HG03135 (cell line): Measurements from ENCODE around the gene LTF.
"Not testable (repeated sequence)": the region's sequence is repeated elsewhere in the genome, so short reads cannot be mapped to it uniquely, and the experiment has no call there.

Source experiments
- ATAC-seq: cut with Tn5 transposase; IDR thresholded peaks from one replicate; pipeline ENCODE4 v1.9.1; 2021; ENCODE audit warnings: mild to moderate bottlenecking, moderate library complexity; ENCODE audit not compliant: unreplicated experiment

The LTF gene

DNA sequence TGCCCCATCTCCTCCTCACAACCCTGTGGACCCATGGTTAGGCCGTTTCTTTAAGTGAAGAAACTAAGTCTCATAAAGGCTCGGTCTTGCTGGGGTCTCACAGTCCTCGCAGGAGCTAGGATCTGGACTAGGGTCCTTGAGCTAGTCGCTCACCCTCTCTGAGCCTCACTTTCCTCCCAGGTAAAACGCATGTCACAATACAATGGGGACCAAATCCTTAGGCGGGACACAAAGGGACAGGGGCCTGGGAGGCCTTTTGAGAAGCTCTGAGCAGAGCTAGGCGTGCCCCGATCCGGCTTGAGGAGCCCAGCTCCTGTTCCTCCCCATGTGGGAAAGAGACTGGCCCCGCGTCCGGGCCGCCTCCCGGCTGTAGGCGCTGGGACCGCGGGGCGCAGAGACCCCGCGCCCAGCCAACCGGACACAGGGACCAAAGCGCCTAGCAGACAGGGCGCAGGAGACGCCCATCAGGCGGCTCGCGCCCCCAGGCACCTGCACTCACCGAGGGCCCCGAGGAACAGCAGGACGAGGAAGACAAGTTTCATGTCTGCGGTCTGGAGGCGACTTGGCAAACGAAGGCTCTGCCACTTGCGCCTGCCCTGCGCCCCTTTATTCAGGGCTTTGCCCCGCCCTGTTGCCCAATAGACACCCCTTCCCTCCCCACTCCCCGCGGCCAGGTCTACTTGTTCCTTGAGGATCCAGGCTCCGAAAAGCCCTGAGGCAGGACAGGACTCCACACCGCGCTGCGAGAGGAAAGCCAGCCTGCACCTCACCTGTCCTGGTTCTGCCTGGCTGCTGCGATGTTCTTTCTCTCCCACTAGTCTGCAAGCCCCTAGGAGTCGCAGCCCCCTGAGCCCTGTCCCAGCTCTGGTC, at the start of gene LTF:
Gene LTF (minus strand): TSS at position 580 of the 870 bp plus-strand sequence. CDS start 38 bp downstream, at position 542.
- ATAC-seq: no peak

DNA sequence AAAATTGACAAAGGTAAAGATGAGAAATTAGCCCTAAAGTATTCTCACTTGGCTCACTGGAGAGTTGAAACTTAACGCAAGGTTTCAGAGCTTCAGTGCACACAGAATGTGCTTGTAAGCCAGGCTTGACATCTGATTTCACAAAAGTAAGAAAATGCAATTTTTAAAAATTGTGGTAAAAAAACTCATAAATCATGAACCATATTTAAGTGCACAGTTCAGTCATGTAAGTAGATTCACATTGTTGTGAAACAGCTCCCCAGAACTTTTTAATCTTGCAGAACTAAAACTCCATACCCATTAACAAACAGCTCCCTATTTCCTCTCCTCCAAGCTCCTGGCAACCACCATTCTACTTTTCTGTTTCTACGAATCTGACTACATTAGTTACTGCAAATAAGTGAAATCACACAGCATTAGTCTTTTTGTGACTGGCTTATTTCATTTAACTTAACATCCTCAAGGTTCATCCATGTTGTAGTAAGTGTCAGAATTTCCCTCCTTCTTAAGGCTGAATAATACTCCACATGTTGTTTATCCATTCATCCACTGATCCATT, 47.6 kb upstream of the LTF start:
- ATAC-seq: no peak

DNA sequence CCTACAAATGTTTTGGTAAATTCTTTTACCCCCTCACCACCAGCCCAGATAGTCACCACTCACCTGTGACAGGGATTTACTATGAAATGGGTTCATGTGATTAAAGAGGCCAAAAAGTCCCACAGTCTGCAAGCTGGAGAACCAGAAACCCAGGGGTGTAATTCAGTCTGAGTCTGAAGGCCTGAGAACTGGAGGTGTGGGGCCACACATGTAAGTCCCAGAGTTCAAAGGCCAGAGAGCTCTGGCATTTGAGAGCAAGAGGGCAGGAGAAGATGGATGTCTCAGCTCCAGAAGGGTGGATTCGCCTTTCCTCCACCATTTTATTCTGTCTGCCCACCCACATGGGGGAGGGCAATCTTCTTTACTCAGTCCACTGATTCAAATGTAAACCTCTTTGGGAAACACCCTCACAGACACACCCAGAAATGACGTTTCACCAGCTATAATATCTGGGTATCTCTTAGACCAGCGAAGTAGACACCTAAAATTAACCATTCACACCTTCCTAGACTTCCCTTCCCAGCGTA, 45.0 kb upstream of the LTF start:
- ATAC-seq: no peak

DNA sequence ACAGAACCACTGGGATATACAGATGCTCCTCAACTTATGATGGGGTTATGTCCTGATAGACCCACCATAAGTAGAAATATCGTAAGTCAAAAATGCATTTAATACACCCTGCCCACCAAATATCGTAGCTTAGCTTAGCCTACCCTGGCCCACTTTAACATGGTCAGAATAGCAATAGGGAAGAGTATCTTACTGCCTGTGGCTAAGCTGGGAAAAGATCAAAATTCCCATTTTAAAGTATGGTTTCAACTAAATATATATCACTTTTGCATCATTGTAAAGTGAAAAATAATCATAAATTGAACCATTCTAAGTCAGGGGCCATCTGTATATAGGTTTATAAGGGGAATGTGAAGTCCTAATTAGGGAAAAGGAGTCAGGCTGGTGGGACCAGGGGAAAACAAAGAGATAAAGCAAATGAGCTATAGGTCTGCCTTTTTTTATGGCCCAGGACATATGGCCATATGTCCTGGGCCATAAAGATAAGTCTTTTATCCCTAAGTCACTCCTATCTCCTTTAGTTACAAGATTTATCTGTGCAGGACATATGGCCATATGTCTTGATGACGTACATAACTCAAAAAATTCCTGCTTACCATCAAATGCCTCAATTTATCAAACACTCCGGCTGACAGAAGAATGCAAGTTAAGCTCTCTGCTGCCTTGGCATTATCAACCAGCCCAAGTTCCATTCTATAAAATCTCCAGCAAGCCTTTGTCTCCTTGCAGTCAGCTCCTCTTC, 44.3 kb upstream of the LTF start:
- ATAC-seq: no peak

DNA sequence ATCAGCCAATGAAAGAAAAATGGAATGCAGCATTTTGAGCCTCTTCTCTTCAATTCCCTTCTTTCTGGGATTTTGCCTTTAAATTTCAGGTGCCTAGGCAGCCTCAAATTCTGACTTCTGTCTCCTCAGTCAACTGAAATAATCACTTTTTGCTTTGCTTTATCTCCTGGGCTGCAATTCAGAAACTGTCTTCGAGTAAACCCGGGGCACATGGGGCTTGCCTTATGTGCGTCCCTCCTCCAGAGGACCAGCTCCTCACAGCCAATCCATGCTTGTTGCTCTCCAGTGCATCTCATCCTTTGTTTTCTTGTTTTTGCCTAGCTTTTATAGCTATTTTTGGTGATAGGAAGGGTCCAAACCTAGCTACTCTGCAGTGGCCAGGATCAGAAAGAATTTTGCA, 41.8 kb upstream of the LTF start:
- no peak for ATAC-seq

DNA sequence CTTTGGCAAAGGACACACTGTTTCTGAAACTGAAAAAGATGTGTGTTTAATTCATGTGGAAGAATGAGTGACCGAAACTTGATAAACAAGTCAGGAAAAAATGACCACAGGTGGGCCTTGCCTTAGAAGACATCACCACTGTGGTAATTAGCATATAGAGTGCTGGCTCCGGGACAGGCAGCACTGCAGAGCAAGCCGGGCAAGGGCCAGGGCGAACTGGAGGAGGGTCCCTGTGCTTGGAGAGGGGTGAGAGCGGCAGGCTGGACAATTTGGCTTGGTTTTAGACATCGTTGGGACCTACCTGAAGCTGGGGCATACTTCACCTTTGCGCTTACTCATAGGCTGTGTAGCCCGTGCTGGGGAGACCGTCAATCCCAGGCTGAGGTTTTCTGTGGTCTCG, 41.2 kb upstream of the LTF start:
- ATAC-seq: no peak

DNA sequence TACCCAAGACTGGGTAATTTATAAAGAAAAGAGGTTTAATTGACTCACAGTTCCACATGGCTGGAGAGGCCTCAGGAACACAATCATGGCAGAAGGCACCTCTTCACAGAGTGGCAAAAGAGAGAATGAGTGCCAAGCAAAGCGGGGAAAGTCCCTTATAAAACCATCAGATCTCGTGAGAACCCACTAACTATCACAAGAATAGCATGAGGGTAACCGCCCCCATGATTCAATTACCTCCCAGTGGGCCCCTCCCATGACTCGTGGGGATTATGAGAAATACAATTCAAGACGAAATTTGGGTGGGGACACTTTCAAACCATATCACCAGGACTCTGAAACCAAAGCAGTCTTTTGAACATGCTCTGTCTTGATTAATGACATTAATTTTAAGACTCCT, 40.1 kb upstream of the LTF start:
- no peak for ATAC-seq

DNA sequence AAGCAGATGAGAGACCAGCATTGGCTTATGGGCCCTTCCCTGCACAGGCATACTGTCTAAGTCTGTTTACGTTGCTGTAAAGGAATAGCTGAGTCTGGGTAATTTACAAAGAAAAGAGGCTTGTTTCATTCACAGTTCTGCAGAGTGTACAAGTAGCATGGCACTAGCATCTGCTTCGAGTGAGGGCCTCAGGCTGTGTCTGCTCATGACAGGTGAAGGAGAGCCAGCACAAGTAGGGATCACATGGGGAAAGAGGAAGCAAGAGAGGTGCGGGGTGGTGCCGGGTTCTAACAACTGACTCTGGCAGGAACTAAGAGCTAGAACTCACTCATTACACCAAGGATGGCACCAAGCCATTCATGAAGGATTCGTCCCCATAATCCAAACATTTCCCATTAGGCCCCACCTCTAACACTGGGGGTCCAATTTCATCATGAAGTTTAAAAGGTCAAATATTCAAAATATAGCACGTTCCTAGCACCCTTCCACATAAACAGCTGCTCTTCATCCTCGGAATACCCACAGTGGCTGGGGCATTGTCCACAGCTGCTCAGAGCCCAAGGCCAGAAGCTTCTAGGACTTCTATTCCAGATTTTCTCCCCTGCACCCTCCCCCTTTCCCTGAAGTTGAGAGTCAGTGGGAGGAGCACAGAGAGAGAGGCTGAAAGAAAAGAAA, 38.6 kb upstream of the LTF start:
- no peak for ATAC-seq

DNA sequence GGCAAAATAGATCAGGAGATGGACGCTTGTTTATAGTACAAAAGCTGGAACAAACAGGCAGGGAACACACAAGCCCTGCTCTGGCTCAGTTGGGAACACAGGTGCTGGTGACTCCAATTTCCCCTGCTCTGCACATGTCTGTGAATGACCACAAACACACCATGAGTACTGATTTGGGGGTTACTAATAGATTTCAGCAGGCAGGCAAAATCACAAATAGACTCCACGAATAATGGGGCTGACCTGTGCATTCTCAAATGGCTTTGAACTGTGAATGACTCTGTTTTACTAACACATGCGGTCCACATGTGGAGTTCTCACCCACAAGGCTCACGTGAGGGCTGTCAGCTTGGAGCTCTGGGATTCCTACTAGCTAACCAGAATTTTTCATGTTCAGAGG, 37.0 kb upstream of the LTF start:
- no peak for ATAC-seq

DNA sequence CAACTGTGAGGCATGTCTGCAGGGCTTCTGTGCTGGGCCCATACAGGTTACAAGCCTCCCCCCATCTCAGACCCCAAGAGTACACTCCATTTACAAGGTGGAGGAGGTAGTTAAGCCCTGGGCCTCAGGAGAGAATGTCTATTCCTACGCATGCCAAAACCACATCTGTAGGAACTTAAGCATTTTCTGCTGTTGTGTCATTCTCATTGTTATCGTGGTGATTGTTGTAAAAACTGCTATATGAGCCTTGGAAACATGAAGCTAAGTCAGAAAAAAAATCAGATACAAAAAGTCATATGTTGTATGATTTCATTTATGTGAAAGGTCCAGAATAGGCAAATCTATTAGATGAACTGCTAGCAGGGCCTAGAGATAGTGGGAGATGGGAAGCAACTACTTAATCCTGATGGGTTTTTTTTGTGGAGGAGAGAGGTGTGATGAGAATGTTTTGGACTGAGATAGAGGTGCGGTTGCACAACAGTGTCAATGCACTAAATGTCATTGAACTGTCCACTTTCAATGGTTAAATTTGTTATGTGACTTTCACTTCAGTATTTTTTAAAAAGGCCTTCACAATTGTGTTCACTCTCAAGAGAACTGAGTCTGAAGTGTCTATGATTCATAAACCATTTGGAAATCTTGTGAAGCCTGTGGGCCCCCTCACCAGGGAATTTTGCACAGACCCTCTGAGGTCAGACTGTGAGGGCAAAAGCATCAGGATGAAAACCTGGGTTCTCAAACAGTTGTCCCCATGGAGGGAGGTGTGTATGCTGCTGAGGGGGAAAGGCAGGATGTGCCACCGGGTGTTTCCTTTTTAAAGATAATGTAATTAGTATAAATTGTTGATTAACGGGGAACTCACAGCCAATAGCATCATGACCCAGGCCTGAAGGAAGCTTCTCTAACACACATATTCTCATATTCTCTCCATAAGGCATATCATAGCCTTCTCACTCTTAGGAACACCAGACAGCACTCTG, 36.2 kb upstream of the LTF start:
- ATAC-seq: no peak

DNA sequence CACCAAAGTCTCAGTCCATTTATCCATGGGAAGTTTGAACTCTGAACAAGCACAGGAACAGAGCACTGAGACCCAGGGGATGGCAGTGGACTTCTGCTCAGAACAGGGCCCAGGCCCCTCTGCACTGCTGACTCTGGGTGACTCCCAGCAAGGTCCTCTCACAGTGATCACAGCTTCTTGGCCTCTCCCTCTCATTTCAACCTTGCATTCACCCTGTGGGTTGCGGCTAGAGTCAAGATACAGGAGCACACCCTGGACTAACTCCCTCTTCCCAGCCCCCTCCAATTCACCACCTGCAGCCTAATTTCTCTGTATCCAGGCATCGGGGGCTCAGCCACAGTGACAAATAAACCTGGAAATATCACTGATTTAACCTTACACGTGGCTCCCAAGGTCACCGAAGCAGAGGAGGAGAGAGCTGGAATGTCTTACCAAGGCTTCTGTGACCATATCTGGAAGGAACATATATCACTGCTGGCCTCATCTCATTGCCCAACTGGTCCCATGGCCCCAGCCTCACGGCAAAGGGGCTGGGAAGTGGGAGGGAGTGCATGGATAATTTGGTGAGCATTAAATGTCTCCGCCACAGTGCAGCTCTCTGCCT, 34.3 kb upstream of the LTF start:
- no peak for ATAC-seq

DNA sequence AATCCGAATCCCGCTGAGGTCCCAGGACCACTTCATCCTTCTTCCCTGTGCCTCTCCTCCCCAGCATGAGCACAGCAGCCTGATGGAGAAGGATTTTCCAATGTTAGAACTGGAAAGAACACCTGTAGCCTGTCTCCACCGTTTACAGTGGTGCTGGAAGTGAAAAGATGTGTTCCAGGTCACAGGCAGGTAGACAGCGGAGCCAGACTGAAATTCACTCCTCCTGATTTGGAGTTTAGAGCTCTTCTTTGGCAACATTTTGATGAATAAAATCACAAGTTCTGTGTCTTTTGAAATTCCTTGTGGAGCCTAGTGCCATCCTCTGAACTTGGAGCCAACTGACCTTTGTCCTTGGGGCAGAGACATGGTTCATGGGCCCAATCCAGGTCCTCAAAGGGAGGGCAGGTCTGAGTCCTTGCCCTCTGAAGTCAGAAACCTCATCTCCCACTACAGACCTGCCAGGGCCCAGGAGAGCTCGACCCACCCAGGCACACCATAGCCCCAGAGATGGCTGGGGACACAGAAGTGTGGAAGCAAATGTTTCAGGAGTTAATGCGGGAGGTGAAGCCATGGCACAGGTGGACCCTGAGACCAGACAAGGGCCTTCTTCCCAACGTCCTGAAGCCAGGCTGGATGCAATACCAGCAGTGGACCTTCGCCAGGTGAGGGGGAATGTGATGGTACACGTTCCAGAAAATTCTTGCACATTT, 33.0 kb upstream of the LTF start, which contains the start of gene RTP3:
Gene RTP3 (plus strand): TSS at position 421 of the 710 bp plus-strand sequence. CDS start 87 bp downstream, at position 508.
- no peak for ATAC-seq

DNA sequence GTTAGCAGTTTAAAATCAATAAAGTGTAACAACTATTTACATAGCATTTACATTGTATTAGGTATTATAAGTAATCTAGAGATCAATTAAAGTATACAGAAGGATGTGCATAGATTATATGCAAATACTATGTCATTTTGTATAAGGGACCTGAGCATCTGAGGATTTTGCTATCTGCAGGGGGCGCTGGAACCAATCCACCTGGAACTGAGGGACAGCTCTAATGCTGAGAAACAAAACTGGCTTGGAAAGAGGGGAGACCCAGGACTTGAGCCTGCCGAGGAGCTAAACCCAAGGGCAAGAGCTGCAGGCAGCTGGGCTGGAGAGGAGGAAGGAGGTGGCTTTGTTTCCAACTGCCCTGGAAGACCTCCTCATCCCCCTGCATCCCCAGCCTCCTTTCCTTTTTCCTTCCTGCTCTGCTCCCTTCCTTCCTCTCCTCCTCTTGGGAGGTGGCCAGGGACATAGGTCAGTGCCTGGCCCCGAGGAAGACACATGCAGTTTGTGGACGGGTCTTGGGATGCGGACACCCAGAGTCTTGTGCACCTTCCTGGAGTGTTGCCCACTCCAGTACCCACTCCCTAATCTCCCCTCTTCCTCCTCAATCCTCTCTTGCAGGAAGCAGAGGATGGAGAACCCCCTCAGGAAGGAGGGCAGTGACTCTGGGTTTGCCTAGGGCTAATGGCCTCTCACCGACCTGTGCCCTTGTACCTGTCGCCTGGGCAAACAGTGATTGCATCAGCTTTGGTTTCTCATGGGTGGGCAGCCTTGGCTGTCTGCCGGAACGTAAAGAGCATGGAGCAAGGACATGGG, 32.2 kb upstream of the LTF start:
- ATAC-seq: no peak

DNA sequence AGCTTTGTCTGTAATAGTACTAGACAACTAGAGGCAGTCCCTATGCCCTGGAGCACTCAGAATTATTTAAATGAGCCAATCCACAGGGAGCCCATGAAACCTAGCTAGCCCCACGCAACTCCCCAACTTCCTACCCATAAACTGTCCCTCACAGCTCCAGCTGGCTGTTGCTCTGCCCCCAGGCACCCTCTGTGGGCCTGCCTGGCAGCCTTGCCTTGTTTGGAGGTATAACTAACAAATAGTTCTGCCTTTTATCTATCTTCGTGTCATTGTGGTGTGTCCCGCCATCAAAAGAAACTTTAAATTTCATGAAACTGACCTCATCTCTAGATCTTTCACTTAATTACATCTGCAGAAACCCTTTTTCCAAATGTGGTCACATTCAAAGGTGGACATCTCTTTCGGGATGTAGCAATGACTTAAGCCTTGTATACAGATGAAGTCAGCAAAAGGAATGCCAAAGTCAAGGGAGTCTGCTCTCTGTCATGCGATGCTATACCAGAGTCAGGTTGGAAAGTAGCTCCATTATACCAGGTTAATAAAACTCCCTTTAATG, 31.3 kb upstream of the LTF start:
- no peak for ATAC-seq

DNA sequence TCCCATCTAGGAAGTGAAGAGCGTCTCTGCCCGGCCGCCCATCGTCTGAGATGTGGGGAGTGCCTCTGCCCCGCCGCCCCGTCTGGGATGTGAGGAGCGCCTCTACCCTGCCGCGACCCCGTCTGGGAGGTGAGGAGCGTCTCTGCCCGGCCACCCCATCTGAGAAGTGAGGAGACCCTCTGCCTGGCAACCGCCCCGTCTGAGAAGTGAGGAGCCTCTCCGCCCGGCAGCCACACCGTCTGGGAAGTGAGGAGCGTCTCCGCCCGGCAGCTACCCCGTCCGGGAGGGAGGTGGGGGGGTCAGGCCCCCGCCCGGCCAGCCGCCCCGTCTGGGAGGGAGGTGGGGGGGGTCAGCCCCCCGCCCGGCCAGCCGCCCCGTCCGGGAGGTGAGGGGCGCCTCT, 29.8 kb upstream of the LTF start:
- not testable (repeated sequence) for ATAC-seq

DNA sequence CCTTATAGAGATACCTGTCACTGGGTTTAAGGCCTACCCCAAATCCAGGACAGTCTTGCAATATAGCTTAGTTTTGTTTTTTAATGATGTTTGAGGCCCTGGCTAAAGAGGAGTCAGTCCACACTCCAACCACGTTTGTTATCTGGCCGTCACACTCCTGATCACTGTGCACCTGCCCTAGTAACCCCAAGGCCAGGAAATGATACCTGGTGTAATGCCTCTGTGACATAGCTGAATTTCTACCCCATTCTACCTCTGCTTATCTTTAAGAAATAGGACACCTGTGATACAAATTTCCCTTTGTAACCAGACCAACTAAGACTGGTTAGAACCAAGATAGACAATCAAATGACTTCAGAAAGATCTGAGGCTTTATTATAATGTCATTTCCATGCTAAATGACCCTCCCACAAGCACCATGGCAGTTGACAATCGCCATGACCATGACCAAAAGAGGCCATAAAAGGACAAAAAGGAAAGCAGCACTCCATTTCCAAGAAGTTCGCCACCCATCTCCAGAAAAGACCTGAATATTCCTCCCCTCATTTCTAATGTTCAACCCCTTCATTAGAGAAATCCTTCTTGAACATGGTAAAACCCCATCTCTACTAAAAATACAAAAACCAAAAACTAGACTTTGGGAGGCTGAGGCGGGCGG, 28.3 kb upstream of the LTF start:
- no peak for ATAC-seq
